Transverse colon (tissue), 3 donors: Measurements from ENCODE around the gene TRIM27.

Experiments used
- CTCF ChIP-seq, 5 experiments: fragments of 200-600 bp in 3 of 5; fragments of 450-650 bp in 2 of 5; sonication (generic) in 3 of 5; IDR thresholded peaks; 1 replicate in 2 of 5; 2 replicates in 3 of 5; pipeline ENCODE4 v1.5.1; 2016 to 2017; ENCODE audit warnings: antibody characterized with exemption in 5 of 5, inconsistent platforms in 3 of 5, mild to moderate bottlenecking in 2 of 5, moderate library complexity in 1 of 5
- EP300 ChIP-seq: sonication (generic); formaldehyde crosslinking; IDR thresholded peaks from one replicate; pipeline ENCODE4 v1.6.1; 2017; ENCODE audit warnings: antibody characterized with exemption, low read depth
- POLR2A ChIP-seq: fragments of 450-650 bp; IDR thresholded peaks from one replicate; pipeline ENCODE4 v1.6.1; 2016; ENCODE audit warnings: antibody characterized with exemption, mild to moderate bottlenecking, moderate library complexity

DNA sequence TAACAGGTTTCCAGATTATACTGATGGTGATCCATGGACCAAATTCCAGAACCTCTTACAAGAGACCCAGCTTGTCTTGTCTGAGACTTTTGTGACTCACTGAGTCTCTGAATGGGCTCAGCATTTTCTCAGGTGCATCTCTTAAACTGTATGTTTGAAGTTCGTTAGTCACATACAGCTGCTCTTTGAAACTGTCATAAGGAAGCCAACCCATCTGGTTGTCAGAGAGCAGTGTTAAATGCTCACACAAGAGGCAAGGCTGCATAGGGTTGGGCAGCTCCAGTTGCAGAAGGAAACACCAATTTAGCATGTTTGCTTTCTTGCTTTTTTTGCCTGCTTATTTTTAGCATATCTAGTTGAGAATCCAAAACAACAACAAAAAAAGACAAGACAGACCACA, 47.1 kb downstream of the TRIM27 start:
- TF ChIP-seq CTCF (IDR thresholded peaks at IDR 0.05) (no peak), EP300 (no peak), POLR2A (no peak)
